ENCODE results near the gene USP2.

DNA sequence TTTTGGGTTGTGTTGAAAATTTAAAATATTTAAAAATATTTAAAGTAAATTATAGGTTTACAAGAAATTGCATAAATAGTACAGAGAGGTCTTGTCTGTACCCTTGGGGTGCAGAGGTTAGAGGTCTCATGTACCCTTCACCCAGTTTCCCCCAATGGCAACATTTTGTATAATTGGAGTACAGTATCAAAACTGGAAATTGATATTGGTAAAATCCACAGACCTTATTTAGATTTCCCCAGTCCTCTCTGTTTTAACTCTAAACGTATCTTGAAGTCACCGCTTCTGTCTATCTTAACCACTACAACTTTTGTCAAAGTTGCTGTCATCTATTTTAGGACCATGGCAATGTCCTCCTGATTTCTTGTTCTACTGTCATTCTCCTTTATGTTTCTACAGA lies 30.6 kb upstream of the USP2 start:
- no peak for TF ChIP-seq POLR2AphosphoS5 (IDR thresholded peaks at IDR 0.05; ENCODE audit: low read depth, low read length)
- TF ChIP-seq, protein P1, sequence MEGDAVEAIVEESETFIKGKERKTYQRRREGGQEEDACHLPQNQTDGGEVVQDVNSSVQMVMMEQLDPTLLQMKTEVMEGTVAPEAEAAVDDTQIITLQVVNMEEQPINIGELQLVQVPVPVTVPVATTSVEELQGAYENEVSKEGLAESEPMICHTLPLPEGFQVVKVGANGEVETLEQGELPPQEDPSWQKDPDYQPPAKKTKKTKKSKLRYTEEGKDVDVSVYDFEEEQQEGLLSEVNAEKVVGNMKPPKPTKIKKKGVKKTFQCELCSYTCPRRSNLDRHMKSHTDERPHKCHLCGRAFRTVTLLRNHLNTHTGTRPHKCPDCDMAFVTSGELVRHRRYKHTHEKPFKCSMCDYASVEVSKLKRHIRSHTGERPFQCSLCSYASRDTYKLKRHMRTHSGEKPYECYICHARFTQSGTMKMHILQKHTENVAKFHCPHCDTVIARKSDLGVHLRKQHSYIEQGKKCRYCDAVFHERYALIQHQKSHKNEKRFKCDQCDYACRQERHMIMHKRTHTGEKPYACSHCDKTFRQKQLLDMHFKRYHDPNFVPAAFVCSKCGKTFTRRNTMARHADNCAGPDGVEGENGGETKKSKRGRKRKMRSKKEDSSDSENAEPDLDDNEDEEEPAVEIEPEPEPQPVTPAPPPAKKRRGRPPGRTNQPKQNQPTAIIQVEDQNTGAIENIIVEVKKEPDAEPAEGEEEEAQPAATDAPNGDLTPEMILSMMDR (IDR thresholded peaks at IDR 0.05): no peak
- TF ChIP-seq, protein P2, sequence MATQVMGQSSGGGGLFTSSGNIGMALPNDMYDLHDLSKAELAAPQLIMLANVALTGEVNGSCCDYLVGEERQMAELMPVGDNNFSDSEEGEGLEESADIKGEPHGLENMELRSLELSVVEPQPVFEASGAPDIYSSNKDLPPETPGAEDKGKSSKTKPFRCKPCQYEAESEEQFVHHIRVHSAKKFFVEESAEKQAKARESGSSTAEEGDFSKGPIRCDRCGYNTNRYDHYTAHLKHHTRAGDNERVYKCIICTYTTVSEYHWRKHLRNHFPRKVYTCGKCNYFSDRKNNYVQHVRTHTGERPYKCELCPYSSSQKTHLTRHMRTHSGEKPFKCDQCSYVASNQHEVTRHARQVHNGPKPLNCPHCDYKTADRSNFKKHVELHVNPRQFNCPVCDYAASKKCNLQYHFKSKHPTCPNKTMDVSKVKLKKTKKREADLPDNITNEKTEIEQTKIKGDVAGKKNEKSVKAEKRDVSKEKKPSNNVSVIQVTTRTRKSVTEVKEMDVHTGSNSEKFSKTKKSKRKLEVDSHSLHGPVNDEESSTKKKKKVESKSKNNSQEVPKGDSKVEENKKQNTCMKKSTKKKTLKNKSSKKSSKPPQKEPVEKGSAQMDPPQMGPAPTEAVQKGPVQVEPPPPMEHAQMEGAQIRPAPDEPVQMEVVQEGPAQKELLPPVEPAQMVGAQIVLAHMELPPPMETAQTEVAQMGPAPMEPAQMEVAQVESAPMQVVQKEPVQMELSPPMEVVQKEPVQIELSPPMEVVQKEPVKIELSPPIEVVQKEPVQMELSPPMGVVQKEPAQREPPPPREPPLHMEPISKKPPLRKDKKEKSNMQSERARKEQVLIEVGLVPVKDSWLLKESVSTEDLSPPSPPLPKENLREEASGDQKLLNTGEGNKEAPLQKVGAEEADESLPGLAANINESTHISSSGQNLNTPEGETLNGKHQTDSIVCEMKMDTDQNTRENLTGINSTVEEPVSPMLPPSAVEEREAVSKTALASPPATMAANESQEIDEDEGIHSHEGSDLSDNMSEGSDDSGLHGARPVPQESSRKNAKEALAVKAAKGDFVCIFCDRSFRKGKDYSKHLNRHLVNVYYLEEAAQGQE (IDR thresholded peaks at IDR 0.05; ENCODE audit: insufficient read depth in 1 of 2, low read depth in 2 of 2, low read length in 1 of 2): no peak

All from Panc1 (cell line).